Subcutaneous abdominal adipose tissue (tissue), 5 donors: ENCODE data around the gene SNAPC3.

ENCODE experiments used
- H3K27ac ChIP-seq: one replicate; pipeline ENCODE4 v1.7.0; 2013; ENCODE audit warnings: low read depth, mild to moderate bottlenecking, inconsistent platforms, low read length, moderate library complexity
- H3K27me3 ChIP-seq, 5 donors: one replicate each; pipeline ENCODE4 v1.7.0; 2013; ENCODE audit warnings: low read length in 5 of 5, inconsistent platforms in 1 of 5; ENCODE audit not compliant: control insufficient read depth in 5 of 5, insufficient read depth in 4 of 5
- H3K36me3 ChIP-seq, 5 donors: one replicate each; pipeline ENCODE4 v1.7.0; 2013; ENCODE audit warnings: low read length in 5 of 5; ENCODE audit not compliant: control insufficient read depth in 5 of 5, insufficient read depth in 5 of 5
- H3K4me1 ChIP-seq, 5 donors: one replicate each; pipeline ENCODE4 v1.7.0; 2013; ENCODE audit warnings: low read length in 5 of 5, mild to moderate bottlenecking in 3 of 5, moderate library complexity in 1 of 5; ENCODE audit not compliant: control insufficient read depth in 5 of 5, insufficient read depth in 5 of 5
- H3K4me3 ChIP-seq, 5 donors: one replicate each; pipeline ENCODE4 v1.7.0; 2013; ENCODE audit warnings: low read length in 5 of 5, low read depth in 1 of 5
- H3K9ac ChIP-seq, 5 donors: one replicate each; pipeline ENCODE4 v1.7.0; 2013; ENCODE audit warnings: low read length in 5 of 5, mild to moderate bottlenecking in 4 of 5, moderate library complexity in 3 of 5
- H3K9me3 ChIP-seq, 5 donors: one replicate each; pipeline ENCODE4 v1.7.0; 2013; ENCODE audit warnings: low read length in 5 of 5; ENCODE audit not compliant: control insufficient read depth in 5 of 5
- donor health status: healthy.
- donor health status: healthy.
- donor health status: healthy.
- donor health status: healthy.
- donor health status: healthy.

The SNAPC3 gene

DNA sequence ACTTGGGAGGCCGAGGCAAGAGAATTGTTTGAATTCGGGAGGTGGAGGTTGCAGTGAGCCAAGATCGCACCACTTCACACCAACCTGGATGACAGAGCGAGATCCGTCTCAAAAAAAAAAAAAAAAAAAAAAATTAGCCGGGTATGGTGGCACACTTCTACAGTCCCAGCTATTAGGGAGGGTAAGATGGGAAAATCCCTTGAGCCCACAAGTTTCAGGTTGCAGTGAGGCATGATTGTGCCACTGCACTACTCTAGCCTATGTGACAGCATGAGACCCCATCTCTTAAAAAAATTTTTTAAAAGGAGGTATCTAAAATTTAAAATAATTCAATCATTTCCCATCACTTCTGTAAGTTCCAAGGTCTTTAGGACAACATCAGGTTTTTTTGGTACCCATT lies 62.1 kb downstream of the SNAPC3 start:
- no peak overlapping the region for H3K4me3 ChIP-seq
- peaks cover 0 to 21% (median 3%) of the 10 kb centered on the region in 5 donors for H3K36me3 ChIP-seq
- H3K9ac ChIP-seq = no peak overlapping the region
- H3K27me3 ChIP-seq = no peaks in the 10 kb centered on the region
- H3K9me3 ChIP-seq = no peaks in the 10 kb centered on the region
- H3K4me1 ChIP-seq = no peaks in the 10 kb centered on the region
- no peak overlapping the region for H3K27ac ChIP-seq

- Histone ChIP-seq H3K27ac (no peak overlapping the region), H3K27me3 (no peaks in the 10 kb centered on the region), H3K36me3 (peaks cover 0 to 18% (median 3%) of the 10 kb centered on the region in 5 donors), H3K4me1 (no peaks in the 10 kb centered on the region), H3K9ac (no peak overlapping the region), H3K9me3 (no peaks in the 10 kb centered on the region), H3K4me3 (no peak overlapping the region)
Measured at GRCh38 chr9:15485836-15486666, 63.4 kb downstream of the SNAPC3 start.

DNA sequence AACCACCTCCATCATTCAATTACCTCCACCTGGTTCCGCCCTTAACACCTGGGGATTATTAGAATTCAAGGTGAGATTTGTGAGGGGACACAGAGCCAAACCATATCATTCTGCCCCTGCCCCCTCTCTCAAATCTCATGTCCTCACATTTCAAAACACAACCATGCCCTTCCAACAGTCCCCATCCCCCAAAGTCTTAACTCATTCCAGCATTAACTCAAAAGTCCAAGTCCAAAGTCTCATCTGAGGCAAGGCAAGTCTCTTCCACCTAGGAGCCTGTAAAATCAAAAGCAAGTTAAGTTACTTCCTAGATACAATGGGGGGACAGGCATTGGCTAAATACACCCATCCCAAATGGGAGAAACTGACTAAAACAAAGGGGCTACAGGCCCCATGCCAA lies 69.3 kb downstream of the SNAPC3 start:
- Histone ChIP-seq H3K9me3 (no peaks in the 10 kb centered on the region), H3K27ac (no peak overlapping the region), H3K4me3 (no peak overlapping the region), H3K9ac (no peak overlapping the region), H3K36me3 (peaks cover 0 to 14% (median 2%) of the 10 kb centered on the region in 5 donors), H3K4me1 (no peaks in the 10 kb centered on the region), H3K27me3 (no peaks in the 10 kb centered on the region)

GRCh38 chr9:15492485-15493150 lies 69.9 kb downstream of the SNAPC3 start:
- no peak overlapping the region for H3K27ac ChIP-seq
- no peak overlapping the region for H3K4me3 ChIP-seq
- no peaks in the 10 kb centered on the region for H3K9me3 ChIP-seq
- no peak overlapping the region for H3K9ac ChIP-seq
- no peaks in the 10 kb centered on the region for H3K4me1 ChIP-seq
- peaks cover 0 to 14% (median 4%) of the 10 kb centered on the region in 5 donors for H3K36me3 ChIP-seq
- no peaks in the 10 kb centered on the region for H3K27me3 ChIP-seq

DNA sequence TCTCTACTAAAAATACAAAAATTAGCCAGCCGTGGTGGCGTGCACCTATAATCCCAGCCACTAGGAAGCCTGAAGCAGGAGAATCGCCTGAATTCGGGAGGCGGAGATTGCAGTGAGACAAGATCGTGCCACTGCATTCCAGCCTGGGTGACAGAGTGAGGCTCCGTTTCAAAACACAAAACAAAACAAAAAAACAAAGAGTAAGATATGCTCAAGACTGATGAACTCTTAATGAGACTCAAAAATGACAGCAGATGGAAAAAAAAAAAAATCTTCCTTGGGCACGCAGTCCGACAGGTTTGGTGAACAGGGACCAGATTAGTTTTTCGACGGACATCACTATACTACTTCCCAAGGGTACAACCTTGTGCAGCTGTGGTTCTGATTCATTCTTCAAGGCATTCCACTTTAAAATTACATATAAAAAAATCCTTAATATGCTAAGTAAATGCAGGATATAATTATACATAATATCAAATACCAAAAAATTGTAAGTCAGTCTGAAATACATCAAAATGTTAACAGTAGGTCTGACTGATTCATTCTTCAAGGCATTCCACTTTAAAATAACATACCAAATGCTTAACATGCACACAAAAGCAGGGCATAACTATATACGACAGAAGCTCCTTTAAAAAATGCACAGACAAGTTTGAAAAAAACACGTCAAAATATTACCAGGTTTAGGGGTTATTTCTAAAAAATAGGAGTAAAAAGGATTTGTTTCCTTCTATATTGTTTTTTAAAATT lies 75.7 kb downstream of the SNAPC3 start:
- no peaks in the 10 kb centered on the region for H3K27me3 ChIP-seq
- no peaks in the 10 kb centered on the region for H3K9me3 ChIP-seq
- H3K27ac ChIP-seq = no peak overlapping the region
- no peak overlapping the region for H3K9ac ChIP-seq
- no peak overlapping the region for H3K4me3 ChIP-seq
- H3K4me1 ChIP-seq = no peaks in the 10 kb centered on the region
- H3K36me3 ChIP-seq = peaks cover 2 to 14% (median 4%) of the 10 kb centered on the region in 5 donors

DNA sequence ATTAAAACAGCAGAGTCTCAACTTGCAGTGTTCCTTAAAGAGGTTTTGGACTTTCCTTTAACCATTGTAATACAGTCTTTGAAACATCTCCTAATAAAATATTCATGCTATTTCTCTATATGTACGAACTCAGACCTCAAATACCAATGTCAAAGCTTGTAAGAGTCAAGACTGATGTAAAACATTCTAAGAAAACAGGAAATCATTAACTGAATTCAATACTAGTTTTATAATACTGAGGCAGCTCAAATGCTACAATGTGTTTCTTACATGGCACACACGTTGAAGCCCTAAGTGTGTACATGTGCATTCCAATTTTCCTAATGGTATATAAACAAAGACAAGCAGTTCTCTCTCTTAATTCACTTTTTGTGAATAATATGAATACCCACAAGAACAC lies 76.5 kb downstream of the SNAPC3 start:
- H3K36me3 ChIP-seq = peaks cover 2 to 18% (median 4%) of the 10 kb centered on the region in 5 donors
- H3K9me3 ChIP-seq = no peaks in the 10 kb centered on the region
- no peak overlapping the region for H3K27ac ChIP-seq
- H3K27me3 ChIP-seq = no peaks in the 10 kb centered on the region
- H3K4me3 ChIP-seq = no peak overlapping the region
- H3K9ac ChIP-seq = no peak overlapping the region
- H3K4me1 ChIP-seq = no peaks in the 10 kb centered on the region

DNA sequence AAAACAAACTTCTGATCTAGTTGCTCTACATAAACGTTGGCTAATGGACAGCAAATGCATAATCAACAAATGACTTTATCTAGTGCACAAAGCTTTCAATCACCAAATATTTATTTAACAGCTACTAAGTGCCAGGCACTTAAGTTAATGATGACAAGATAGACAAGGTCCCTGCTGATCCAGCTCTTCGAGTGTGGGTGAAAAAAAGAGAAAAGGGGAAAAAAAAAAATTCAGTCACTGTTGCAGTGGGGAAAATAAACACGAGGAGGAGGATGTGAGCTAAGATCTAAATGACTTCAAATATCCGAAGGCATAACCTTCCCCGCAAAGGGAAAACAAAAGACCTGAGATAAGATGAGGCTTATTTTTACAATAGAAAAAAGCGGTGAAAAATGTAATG lies 78.5 kb downstream of the SNAPC3 start:
- H3K9me3 ChIP-seq = no peaks in the 10 kb centered on the region
- H3K27me3 ChIP-seq = no peaks in the 10 kb centered on the region
- H3K9ac ChIP-seq = no peak overlapping the region
- H3K4me3 ChIP-seq = no peak overlapping the region
- H3K36me3 ChIP-seq = peaks cover 4 to 31% (median 17%) of the 10 kb centered on the region in 5 donors
- H3K4me1 ChIP-seq = no peaks in the 10 kb centered on the region
- no peak overlapping the region for H3K27ac ChIP-seq

GRCh38 chr9:15501803-15502202 lies 79.1 kb downstream of the SNAPC3 start:
- Histone ChIP-seq H3K4me1 (no peaks in the 10 kb centered on the region), H3K9ac (no peak overlapping the region), H3K27ac (no peak overlapping the region), H3K27me3 (no peaks in the 10 kb centered on the region), H3K36me3 (peaks cover 4 to 34% (median 20%) of the 10 kb centered on the region in 5 donors), H3K9me3 (no peaks in the 10 kb centered on the region), H3K4me3 (no peak overlapping the region)

- H3K27me3 ChIP-seq = no peaks in the 10 kb centered on the region
- peaks cover 0 to 16% (median 9%) of the 10 kb centered on the region in 5 donors for H3K4me1 ChIP-seq
- no peak overlapping the region for H3K9ac ChIP-seq
- no peaks in the 10 kb centered on the region for H3K9me3 ChIP-seq
- peaks cover 6 to 34% (median 16%) of the 10 kb centered on the region in 5 donors for H3K36me3 ChIP-seq
- H3K4me3 ChIP-seq = no peak overlapping the region
- H3K27ac ChIP-seq = no peak overlapping the region
Measured at GRCh38 chr9:15505921-15506320, 83.2 kb downstream of the SNAPC3 start.
